ENCODE results near the gene IGF1R. TPM values are rescaled to one million over a fixed set of nuclear protein-coding genes. Genes with fewer than 3 reads are reported as not detected.

The IGF1R gene
- total RNA-seq, 1 donor from 2014 or later = 23.5 TPM

DNA sequence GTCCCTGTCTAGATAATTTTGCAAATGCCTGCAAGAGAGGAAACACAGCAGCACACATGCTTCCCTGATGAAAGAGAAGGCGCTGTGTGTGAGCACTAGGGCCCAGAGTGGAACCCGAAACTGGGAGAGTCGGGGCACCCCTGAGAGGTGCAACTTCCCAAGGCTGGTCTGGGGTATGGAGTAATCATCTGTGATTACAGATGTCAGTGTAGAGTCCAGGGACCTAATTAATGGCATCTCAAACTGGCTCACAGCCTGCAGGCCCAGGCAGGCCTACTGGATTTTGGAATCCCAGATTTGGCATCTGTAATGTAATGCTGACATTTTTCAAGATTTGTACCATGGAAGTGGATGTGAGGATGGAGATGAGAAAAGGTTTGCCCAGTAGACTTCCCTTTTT lies 329.8 kb downstream of the IGF1R start:
- Histone ChIP-seq H3K4me2 (no peak overlapping the region), H3K79me2 (ENCODE audit: low read depth) (no peaks in the 10 kb centered on the region), H3K4me3 (no peak overlapping the region), H3K9ac (no peak overlapping the region), H3K4me1 (no peaks in the 10 kb centered on the region), H3K9me3 (ENCODE audit: low read depth) (no peaks in the 10 kb centered on the region), H3K27ac (no peak overlapping the region), H2AFZ (replicated peaks) (no peak overlapping the region), H3K36me3 (no peaks in the 10 kb centered on the region), H3F3A (ENCODE audit: low read depth) (no peaks in the 10 kb centered on the region), H3K27me3 (no peaks in the 10 kb centered on the region), H4K20me1 (ENCODE audit: low read depth) (no peaks in the 10 kb centered on the region)
- DNase-seq (ENCODE audit: low spot score) = no peak
- H3K27ac Mint-ChIP-seq = no peak overlapping the region
- H3K36me3 Mint-ChIP-seq = no peaks in the 10 kb centered on the region
- no peak overlapping the region for H3K4me3 Mint-ChIP-seq
- no peaks in the 10 kb centered on the region for H3K4me1 Mint-ChIP-seq
- TF ChIP-seq, protein P1, sequence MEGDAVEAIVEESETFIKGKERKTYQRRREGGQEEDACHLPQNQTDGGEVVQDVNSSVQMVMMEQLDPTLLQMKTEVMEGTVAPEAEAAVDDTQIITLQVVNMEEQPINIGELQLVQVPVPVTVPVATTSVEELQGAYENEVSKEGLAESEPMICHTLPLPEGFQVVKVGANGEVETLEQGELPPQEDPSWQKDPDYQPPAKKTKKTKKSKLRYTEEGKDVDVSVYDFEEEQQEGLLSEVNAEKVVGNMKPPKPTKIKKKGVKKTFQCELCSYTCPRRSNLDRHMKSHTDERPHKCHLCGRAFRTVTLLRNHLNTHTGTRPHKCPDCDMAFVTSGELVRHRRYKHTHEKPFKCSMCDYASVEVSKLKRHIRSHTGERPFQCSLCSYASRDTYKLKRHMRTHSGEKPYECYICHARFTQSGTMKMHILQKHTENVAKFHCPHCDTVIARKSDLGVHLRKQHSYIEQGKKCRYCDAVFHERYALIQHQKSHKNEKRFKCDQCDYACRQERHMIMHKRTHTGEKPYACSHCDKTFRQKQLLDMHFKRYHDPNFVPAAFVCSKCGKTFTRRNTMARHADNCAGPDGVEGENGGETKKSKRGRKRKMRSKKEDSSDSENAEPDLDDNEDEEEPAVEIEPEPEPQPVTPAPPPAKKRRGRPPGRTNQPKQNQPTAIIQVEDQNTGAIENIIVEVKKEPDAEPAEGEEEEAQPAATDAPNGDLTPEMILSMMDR (IDR thresholded peaks at IDR 0.05) = no peak
- TF ChIP-seq EZH2 (IDR thresholded peaks at IDR 0.05) (no peak), EZH2phosphoT487 (IDR thresholded peaks at IDR 0.05) (no peak)
- peaks cover 3% of the 10 kb centered on the region for H3K27me3 Mint-ChIP-seq (ENCODE audit: insufficient read depth, low read depth)
- no peaks in the 10 kb centered on the region for H3K9me3 Mint-ChIP-seq

DNA sequence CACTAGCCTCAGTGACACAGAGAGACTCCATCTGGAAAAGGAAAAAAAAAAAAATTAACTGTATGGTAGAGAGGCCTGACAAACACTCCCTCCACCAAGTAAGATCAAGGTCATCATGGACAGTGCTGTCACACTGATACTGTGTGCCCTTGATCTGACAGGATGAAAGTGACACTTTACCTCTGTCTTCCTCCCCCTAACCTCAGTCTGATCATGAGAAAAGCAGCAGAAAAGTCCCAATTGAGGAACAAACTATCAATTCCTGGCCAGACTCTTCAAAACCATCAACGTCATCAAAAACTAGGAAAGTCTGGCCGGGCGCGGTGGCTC lies 332.5 kb downstream of the IGF1R start:
- no peak overlapping the region for H3K27ac ChIP-seq
- H3K4me2 ChIP-seq = no peak overlapping the region
- Mint-ChIP-seq H3K36me3 (no peaks in the 10 kb centered on the region), H3K4me1 (no peaks in the 10 kb centered on the region), H3K27ac (no peak overlapping the region), H3K9me3 (peaks cover 7% of the 10 kb centered on the region), H3K4me3 (peak overlapping the region; percentile 41), H3K27me3 (ENCODE audit: insufficient read depth, low read depth) (peaks cover 3% of the 10 kb centered on the region)
- H3K9me3 ChIP-seq (ENCODE audit: low read depth) = no peaks in the 10 kb centered on the region
- no peaks in the 10 kb centered on the region for H3K27me3 ChIP-seq
- no peak overlapping the region for H3K4me3 ChIP-seq
- H3K36me3 ChIP-seq = no peaks in the 10 kb centered on the region
- TF ChIP-seq EZH2phosphoT487 (IDR thresholded peaks at IDR 0.05) (no peak), EZH2 (IDR thresholded peaks at IDR 0.05) (no peak)
- TF ChIP-seq, protein P1 (IDR thresholded peaks at IDR 0.05) = no peak
- no peak for DNase-seq (ENCODE audit: low spot score)
- no peaks in the 10 kb centered on the region for H4K20me1 ChIP-seq (ENCODE audit: low read depth)
- no peak overlapping the region for H3K9ac ChIP-seq
- H2AFZ ChIP-seq (replicated peaks) = no peak overlapping the region
- H3K79me2 ChIP-seq (ENCODE audit: low read depth) = no peaks in the 10 kb centered on the region
- no peaks in the 10 kb centered on the region for H3F3A ChIP-seq (ENCODE audit: low read depth)
- no peaks in the 10 kb centered on the region for H3K4me1 ChIP-seq

DNA sequence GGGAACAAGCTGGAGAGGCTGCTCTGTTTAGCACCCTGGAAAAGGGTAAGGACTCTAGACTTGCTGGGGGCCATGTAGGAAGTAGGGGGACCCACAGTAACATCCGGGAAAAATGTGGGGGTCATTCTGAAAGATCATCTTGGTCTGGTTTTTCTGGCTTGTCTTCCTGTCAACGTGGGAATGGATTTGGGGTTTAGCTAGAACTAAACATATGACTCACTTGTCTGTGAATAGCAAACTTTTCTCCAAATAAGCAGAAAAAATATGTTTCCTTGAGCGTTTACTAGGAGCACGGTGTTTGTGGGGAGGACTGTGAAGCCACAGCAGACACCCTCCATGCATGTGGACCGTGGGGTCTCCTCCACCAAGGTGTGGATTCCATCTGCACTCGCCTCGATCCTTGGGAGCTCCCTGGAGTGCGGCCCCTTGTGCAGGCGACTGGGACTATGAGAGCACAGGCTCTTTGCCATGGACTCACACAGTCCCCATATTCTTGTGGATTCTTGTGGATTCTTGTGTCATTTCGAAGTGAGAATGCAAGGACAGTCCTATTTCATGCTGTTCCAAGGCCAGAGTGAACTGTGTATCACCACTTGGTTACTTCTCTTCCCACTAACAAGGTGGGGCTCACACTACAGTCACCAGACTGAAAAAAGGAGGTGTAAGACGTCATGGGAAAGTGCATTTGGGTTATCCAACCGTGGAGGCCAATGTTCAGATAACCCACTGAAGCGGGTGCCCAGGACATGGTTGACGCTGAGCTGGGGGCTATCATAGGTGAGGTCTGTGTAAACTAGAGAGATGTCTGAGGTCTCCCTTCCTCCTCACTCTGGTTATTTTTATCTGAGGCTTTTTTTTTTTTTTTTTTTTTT lies 333.7 kb downstream of the IGF1R start:
- H3K9me3 ChIP-seq (ENCODE audit: low read depth) = no peaks in the 10 kb centered on the region
- no peak overlapping the region for H3K4me2 ChIP-seq
- H3K4me1 ChIP-seq = no peaks in the 10 kb centered on the region
- no peak overlapping the region for H3K9ac ChIP-seq
- no peak overlapping the region for H2AFZ ChIP-seq (replicated peaks)
- Mint-ChIP-seq H3K4me3 (no peak overlapping the region), H3K36me3 (no peaks in the 10 kb centered on the region), H3K4me1 (no peaks in the 10 kb centered on the region), H3K27ac (no peak overlapping the region), H3K9me3 (peaks cover 15% of the 10 kb centered on the region), H3K27me3 (ENCODE audit: insufficient read depth, low read depth) (peaks cover 5% of the 10 kb centered on the region)
- H3K79me2 ChIP-seq (ENCODE audit: low read depth) = no peaks in the 10 kb centered on the region
- no peaks in the 10 kb centered on the region for H3K36me3 ChIP-seq
- H3K27me3 ChIP-seq = no peaks in the 10 kb centered on the region
- no peaks in the 10 kb centered on the region for H4K20me1 ChIP-seq (ENCODE audit: low read depth)
- no peaks in the 10 kb centered on the region for H3F3A ChIP-seq (ENCODE audit: low read depth)
- no peak overlapping the region for H3K27ac ChIP-seq
- no peak overlapping the region for H3K4me3 ChIP-seq
- DNase-seq (ENCODE audit: low spot score) = no peak
- TF ChIP-seq, protein P1 (IDR thresholded peaks at IDR 0.05) = no peak
- no peak for TF ChIP-seq EZH2 (IDR thresholded peaks at IDR 0.05)

All from neural progenitor cell (in vitro differentiated cells).